NB4 (cell line): Measurements from ENCODE around the gene CYP46A1.
"Not testable (repeated sequence)": the region's sequence is repeated elsewhere in the genome, so short reads cannot be mapped to it uniquely, and the experiment has no call there.

Experiments used
- DNase-seq: peaks from one replicate; pipeline ENCODE4 v3.0.0; 2010; ENCODE audit warnings: low read depth
- H3K4me3 ChIP-seq: one replicate; pipeline ENCODE4 v1.5.1; 2011; ENCODE audit warnings: mild to moderate bottlenecking, low read depth, low read length, moderate library complexity
- MYC ChIP-seq: IDR thresholded peaks from 2 replicates; pipeline ENCODE4 v1.6.1; 2011; ENCODE audit warnings: low read depth, low read length
- POLR2A ChIP-seq: IDR thresholded peaks from 2 replicates; pipeline ENCODE4 v1.6.1; 2011; ENCODE audit warnings: mild to moderate bottlenecking; ENCODE audit not compliant: insufficient read length; ENCODE audit errors: extremely low read depth
- TF ChIP-seq, protein P1 (sequence below): IDR thresholded peaks from 2 replicates; pipeline ENCODE4 v1.6.1; 2011; ENCODE audit warnings: low read depth, low read length
- TF ChIP-seq, protein P2 (sequence below): IDR thresholded peaks from one replicate; pipeline ENCODE4 v1.5.1; 2012; ENCODE audit warnings: low read depth, low read length

The CYP46A1 gene

GRCh38 chr14:99660794-99661193, 23.3 kb upstream of the CYP46A1 start:
- DNase-seq, result peak; percentile 76
- TF ChIP-seq, protein P1, sequence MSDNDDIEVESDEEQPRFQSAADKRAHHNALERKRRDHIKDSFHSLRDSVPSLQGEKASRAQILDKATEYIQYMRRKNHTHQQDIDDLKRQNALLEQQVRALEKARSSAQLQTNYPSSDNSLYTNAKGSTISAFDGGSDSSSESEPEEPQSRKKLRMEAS, result no peak
- TF ChIP-seq POLR2A (no peak), MYC (no peak)
- TF ChIP-seq, protein P2, sequence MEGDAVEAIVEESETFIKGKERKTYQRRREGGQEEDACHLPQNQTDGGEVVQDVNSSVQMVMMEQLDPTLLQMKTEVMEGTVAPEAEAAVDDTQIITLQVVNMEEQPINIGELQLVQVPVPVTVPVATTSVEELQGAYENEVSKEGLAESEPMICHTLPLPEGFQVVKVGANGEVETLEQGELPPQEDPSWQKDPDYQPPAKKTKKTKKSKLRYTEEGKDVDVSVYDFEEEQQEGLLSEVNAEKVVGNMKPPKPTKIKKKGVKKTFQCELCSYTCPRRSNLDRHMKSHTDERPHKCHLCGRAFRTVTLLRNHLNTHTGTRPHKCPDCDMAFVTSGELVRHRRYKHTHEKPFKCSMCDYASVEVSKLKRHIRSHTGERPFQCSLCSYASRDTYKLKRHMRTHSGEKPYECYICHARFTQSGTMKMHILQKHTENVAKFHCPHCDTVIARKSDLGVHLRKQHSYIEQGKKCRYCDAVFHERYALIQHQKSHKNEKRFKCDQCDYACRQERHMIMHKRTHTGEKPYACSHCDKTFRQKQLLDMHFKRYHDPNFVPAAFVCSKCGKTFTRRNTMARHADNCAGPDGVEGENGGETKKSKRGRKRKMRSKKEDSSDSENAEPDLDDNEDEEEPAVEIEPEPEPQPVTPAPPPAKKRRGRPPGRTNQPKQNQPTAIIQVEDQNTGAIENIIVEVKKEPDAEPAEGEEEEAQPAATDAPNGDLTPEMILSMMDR, result no peak
- no peak overlapping the region for H3K4me3 ChIP-seq

DNA sequence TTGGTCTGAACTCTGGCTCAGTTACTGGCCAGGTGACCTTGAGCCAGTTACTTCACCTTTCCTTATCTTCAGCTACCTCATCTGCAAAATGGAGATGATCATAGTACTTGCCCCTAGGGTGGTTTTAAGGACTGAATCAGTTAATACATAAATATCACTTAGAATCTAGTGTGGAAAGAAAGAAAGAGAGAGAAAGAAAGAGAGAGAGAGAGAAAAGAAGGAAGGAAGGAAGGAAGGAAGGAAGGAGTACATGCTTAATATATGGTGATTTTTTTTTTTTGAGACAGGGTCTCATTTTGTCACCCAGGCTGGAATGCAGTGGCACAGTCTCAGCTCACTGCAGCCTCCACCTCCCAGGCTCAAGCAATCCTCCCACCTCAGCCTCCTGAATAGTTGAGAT, 22.9 kb upstream of the CYP46A1 start:
- H3K4me3 ChIP-seq, DNase-seq: not testable (repeated sequence)

GRCh38 chr14:99662846-99663245, 21.3 kb upstream of the CYP46A1 start:
- H3K4me3 ChIP-seq, result no peak overlapping the region
- DNase-seq, result no peak
- no peak for TF ChIP-seq MYC
- TF ChIP-seq, protein P1, result no peak
- TF ChIP-seq, protein P2, result no peak

GRCh38 chr14:99663386-99664057, 20.6 kb upstream of the CYP46A1 start:
- no peak for DNase-seq
- no peak overlapping the region for H3K4me3 ChIP-seq
- TF ChIP-seq, protein P1, result no peak
- no peak for TF ChIP-seq MYC
- TF ChIP-seq, protein P2, result no peak
- no peak for TF ChIP-seq POLR2A

GRCh38 chr14:99664058-99664936, 19.8 kb upstream of the CYP46A1 start:
- no peak overlapping the region for H3K4me3 ChIP-seq
- TF ChIP-seq POLR2A (no peak), MYC (no peak)
- TF ChIP-seq, protein P1, result no peak
- TF ChIP-seq, protein P2, result no peak
- DNase-seq, result no peak

DNA sequence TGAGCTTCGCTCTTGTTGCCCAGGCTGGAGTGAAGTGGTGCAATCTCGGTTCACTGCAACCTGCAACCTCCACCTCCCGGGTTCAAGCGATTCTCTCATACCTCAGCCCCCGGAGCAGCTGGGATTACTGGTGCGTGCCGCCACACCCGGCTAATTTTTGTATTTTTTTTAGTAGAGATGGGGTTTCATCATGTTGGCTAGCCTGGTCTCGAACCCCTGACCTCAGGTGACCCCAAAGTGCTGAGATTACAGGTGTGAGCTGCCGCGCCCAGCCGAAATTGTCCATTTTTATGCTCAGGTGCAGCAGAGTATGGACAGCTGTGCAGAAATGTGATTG, 19.2 kb upstream of the CYP46A1 start:
- TF ChIP-seq, protein P2, result no peak
- TF ChIP-seq, protein P1, result no peak
- TF ChIP-seq POLR2A, result no peak
- no peak for TF ChIP-seq MYC
- no peak overlapping the region for H3K4me3 ChIP-seq
- no peak for DNase-seq
